Natural killer cell (primary cell): ENCODE measurements around the gene CACNG4. TPM values are rescaled to one million over a fixed set of nuclear protein-coding genes. Genes with fewer than 3 reads are reported as not detected.

ENCODE experiments used
- ATAC-seq, 3 donors: fragments of 150-1000 bp in 2 of 3; fragments of 200-7000 bp in 1 of 3; cut with Tn5 transposase; 1 replicate in 1 of 3; 2 replicates in 2 of 3; pipeline ENCODE4 v1.10.0; 2021; ENCODE audit warnings: mild to moderate bottlenecking in 2 of 3, moderate library complexity in 2 of 3
- DNase-seq, 2 donors: peaks; one replicate each; pipeline versions ENCODE4 v3.0.0 to v3.0.0-alpha.2; 2013 to 2021; ENCODE audit warnings: mixed read lengths in 1 of 2
- H3K27ac ChIP-seq: one replicate; pipeline ENCODE4 v1.5.1; 2013; ENCODE audit warnings: mild to moderate bottlenecking, low read length
- H3K27me3 ChIP-seq: one replicate; pipeline ENCODE4 v1.6.1; 2013; ENCODE audit warnings: low read length; ENCODE audit not compliant: control insufficient read depth, insufficient read depth
- H3K36me3 ChIP-seq: one replicate; pipeline ENCODE4 v1.6.1; 2013; ENCODE audit warnings: low read length; ENCODE audit not compliant: control insufficient read depth, insufficient read depth
- H3K4me1 ChIP-seq: one replicate; pipeline ENCODE4 v1.6.1; 2013; ENCODE audit warnings: low read length; ENCODE audit not compliant: control insufficient read depth, insufficient read depth
- H3K4me3 ChIP-seq: one replicate; pipeline ENCODE4 v1.5.1; 2013; ENCODE audit warnings: low read length
- H3K9me3 ChIP-seq: one replicate; pipeline ENCODE4 v1.6.1; 2013; ENCODE audit warnings: low read length; ENCODE audit not compliant: control insufficient read depth, insufficient read depth
- H3K27ac Mint-ChIP-seq, 2 donors: one replicate each; pipeline ENCODE4 v1.8.0; 2022; ENCODE audit warnings: mild to moderate bottlenecking in 2 of 2, mixed read lengths in 2 of 2, moderate library complexity in 1 of 2
- H3K27me3 Mint-ChIP-seq, 2 donors: one replicate each; pipeline ENCODE4 v1.8.0; 2022; ENCODE audit warnings: low read depth in 2 of 2, mixed read lengths in 2 of 2
- H3K36me3 Mint-ChIP-seq: one replicate; pipeline ENCODE4 v1.8.0; 2022; ENCODE audit warnings: mixed read lengths
- H3K4me1 Mint-ChIP-seq, 2 donors: one replicate each; pipeline ENCODE4 v1.8.0; 2022; ENCODE audit warnings: mixed read lengths in 2 of 2
- H3K4me3 Mint-ChIP-seq: one replicate; pipeline ENCODE4 v1.8.0; 2022; ENCODE audit warnings: mild to moderate bottlenecking, moderate library complexity, mixed read lengths
- H3K9me3 Mint-ChIP-seq, 2 donors: one replicate each; pipeline ENCODE4 v1.8.0; 2022; ENCODE audit warnings: mixed read lengths in 2 of 2
- WGBS: methylation state at CpG from one replicate; pipeline ENCODE4 v1.1.7; 2013; ENCODE audit warnings: missing lambda C conversion rate; ENCODE audit not compliant: insufficient coverage; 5-methylcytosine and 5-hydroxymethylcytosine counted together
- intact Hi-C: fragments of 100-400 bp; cut with micrococcal nuclease; formaldehyde crosslinking; loops from one replicate; pipeline ENCODE4 v1.14.2; 2022
- total RNA-seq, 4 donors: library from RNA; stranded (reverse); fragments of 120-200 nt in 1 of 4; gene quantifications; one replicate each; pipeline versions ENCODE4 v1.2.3 to v1.2.4, GENCODE V29; 2013 to 2022
- TF ChIP-seq, protein P1 (sequence below): fragments of 200-600 bp; IDR thresholded peaks from one replicate; pipeline ENCODE4 v1.8.0; 2022; ENCODE audit warnings: antibody characterized with exemption

Gene CACNG4
- total RNA-seq, 3 donors from 2014 or later (not counting 1 experiment from before 2014, with no cell fraction given): not detected

DNA sequence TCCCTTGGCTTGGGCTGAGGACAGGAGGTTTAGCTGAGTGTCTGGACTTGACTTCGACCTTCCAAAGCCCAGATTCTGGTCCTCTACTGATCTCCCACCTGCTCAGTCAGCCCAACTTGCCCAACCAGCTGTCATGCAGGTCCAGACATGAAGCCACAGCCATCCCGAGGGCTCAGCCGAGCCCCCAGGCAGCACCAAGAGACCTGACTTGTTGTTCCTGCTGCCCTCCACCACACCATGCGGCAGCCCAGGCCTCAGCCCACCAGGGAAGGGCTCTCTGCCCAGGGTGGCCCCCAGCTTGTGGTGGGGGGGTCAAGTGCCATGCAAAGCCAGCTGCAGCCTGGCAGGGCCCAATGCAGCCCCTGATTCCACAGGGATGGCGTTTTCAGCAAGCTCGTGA is 17.2 kb upstream of the CACNG4 start:
- Histone ChIP-seq H3K4me3 (no peak overlapping the region), H3K4me1 (no peaks in the 10 kb centered on the region), H3K27me3 (peaks cover 4% of the 10 kb centered on the region), H3K9me3 (no peaks in the 10 kb centered on the region), H3K36me3 (no peaks in the 10 kb centered on the region), H3K27ac (no peak overlapping the region)
- WGBS: 72% methylated on average over 4 of the region's 6 CpGs
- no peak for ATAC-seq
- Mint-ChIP-seq H3K4me1 (peaks cover 0 to 6% of the 10 kb centered on the region in 2 donors), H3K9me3 (no peaks in the 10 kb centered on the region), H3K4me3 (no peak overlapping the region), H3K36me3 (no peaks in the 10 kb centered on the region), H3K27ac (no peak overlapping the region), H3K27me3 (peaks cover 52 to 62% of the 10 kb centered on the region in 2 donors)
- intact Hi-C loops: no loop called here
- TF ChIP-seq, protein P1, sequence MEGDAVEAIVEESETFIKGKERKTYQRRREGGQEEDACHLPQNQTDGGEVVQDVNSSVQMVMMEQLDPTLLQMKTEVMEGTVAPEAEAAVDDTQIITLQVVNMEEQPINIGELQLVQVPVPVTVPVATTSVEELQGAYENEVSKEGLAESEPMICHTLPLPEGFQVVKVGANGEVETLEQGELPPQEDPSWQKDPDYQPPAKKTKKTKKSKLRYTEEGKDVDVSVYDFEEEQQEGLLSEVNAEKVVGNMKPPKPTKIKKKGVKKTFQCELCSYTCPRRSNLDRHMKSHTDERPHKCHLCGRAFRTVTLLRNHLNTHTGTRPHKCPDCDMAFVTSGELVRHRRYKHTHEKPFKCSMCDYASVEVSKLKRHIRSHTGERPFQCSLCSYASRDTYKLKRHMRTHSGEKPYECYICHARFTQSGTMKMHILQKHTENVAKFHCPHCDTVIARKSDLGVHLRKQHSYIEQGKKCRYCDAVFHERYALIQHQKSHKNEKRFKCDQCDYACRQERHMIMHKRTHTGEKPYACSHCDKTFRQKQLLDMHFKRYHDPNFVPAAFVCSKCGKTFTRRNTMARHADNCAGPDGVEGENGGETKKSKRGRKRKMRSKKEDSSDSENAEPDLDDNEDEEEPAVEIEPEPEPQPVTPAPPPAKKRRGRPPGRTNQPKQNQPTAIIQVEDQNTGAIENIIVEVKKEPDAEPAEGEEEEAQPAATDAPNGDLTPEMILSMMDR: no peak
- DNase-seq: no peak

DNA sequence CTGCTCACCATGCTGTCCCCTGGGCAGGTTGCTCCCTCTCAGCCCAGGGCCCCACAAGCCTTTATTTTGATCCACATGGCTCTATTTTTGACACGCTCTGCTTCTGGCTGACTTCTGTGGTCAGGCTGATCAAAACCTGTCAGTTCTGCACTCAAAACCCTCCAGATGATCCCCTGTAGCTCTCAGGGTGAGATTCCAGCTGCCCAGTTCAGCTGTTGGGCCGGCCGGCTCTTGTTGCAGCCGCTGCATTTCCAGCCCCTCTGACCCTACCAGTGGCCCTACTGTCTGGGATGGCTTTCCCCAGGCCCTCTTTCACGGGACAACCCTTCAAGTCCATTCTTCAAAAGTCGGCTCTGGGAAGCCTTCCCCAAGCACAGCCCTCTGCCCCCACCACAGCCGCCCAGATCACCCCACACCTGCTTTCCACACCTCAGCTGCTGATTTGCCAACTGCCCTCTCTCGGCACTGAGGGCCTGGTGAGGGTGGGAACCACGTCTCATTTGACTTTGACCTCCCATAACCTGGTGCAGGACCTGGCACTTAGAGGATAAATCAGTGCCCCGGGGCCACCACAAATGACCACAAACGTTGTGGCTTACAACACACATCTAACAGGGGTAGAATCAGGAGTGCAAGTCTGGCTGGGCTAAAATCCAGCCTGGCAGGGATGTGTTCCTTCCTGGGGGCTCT is 16.3 kb upstream of the CACNG4 start:
- TF ChIP-seq, protein P1: no peak
- peaks cover 46 to 53% of the 10 kb centered on the region in 2 donors for H3K27me3 Mint-ChIP-seq
- H3K9me3 Mint-ChIP-seq: no peaks in the 10 kb centered on the region
- no peak for DNase-seq
- H3K36me3 ChIP-seq: no peaks in the 10 kb centered on the region
- no peaks in the 10 kb centered on the region for H3K4me1 ChIP-seq
- no peak overlapping the region for H3K4me3 ChIP-seq
- no peaks in the 10 kb centered on the region for H3K36me3 Mint-ChIP-seq
- no peak overlapping the region for H3K27ac Mint-ChIP-seq
- H3K9me3 ChIP-seq: no peaks in the 10 kb centered on the region
- no peak overlapping the region for H3K4me3 Mint-ChIP-seq
- peaks cover 0 to 6% of the 10 kb centered on the region in 2 donors for H3K4me1 Mint-ChIP-seq
- 74% methylated on average over 11 of the region's 11 CpGs for WGBS
- ATAC-seq: no peak
- peaks cover 4% of the 10 kb centered on the region for H3K27me3 ChIP-seq
- intact Hi-C loops: no loop called here
- no peak overlapping the region for H3K27ac ChIP-seq

DNA sequence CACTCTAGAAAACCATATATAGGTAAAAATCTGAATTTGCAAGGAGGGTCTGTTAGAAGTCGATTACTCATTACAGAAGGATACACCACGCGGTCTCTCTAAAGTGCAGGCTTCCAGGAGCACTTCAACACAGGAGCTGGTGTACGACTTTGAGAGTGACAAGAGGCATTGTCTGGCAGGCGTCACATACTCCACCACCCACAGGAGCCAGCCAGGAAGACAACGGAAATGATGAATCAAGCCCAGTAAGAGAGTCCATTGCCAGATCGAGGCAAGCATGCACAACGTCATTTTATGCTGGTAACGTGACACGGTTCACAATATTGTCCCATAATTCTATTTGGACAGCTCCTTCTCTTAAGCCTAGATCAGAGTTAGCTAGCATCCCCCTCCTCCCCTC is 15.0 kb upstream of the CACNG4 start:
- WGBS: 85% methylated on average over 10 of the region's 10 CpGs
- no peak for DNase-seq
- TF ChIP-seq, protein P1: no peak
- no peaks in the 10 kb centered on the region for H3K4me1 ChIP-seq
- no peak overlapping the region for H3K27ac ChIP-seq
- no peaks in the 10 kb centered on the region for H3K9me3 Mint-ChIP-seq
- no peak overlapping the region for H3K27ac Mint-ChIP-seq
- peaks cover 37 to 40% of the 10 kb centered on the region in 2 donors for H3K27me3 Mint-ChIP-seq
- peaks cover 0 to 6% of the 10 kb centered on the region in 2 donors for H3K4me1 Mint-ChIP-seq
- peaks cover 4% of the 10 kb centered on the region for H3K27me3 ChIP-seq
- H3K36me3 ChIP-seq: no peaks in the 10 kb centered on the region
- no peak overlapping the region for H3K4me3 Mint-ChIP-seq
- no peak for ATAC-seq
- H3K9me3 ChIP-seq: no peaks in the 10 kb centered on the region
- H3K4me3 ChIP-seq: no peak overlapping the region
- H3K36me3 Mint-ChIP-seq: no peaks in the 10 kb centered on the region
- intact Hi-C loops: no loop called here

- Mint-ChIP-seq H3K36me3 (no peaks in the 10 kb centered on the region), H3K4me3 (no peak overlapping the region), H3K4me1 (peaks cover 0 to 6% of the 10 kb centered on the region in 2 donors), H3K27ac (no peak overlapping the region), H3K27me3 (peaks cover 32 to 33% of the 10 kb centered on the region in 2 donors), H3K9me3 (no peaks in the 10 kb centered on the region)
- Histone ChIP-seq H3K9me3 (no peaks in the 10 kb centered on the region), H3K36me3 (no peaks in the 10 kb centered on the region), H3K4me1 (no peaks in the 10 kb centered on the region), H3K27ac (no peak overlapping the region), H3K27me3 (no peaks in the 10 kb centered on the region), H3K4me3 (no peak overlapping the region)
- WGBS: 90% methylated on average over 3 of the region's 3 CpGs
- intact Hi-C loops: no loop called here
- DNase-seq (no peak), ATAC-seq (no peak)
- TF ChIP-seq, protein P1: no peak
Observed at GRCh38 chr17:66950325-66950724, 14.2 kb upstream of the CACNG4 start.
